GM19463 (cell line): Measurements from ENCODE around the gene EXOC3L4.

ENCODE experiments used
- ATAC-seq: cut with Tn5 transposase; IDR thresholded peaks from one replicate; pipeline ENCODE4 v1.9.1; 2021; ENCODE audit warnings: mild to moderate bottlenecking, moderate library complexity; ENCODE audit not compliant: unreplicated experiment

Gene EXOC3L4

DNA sequence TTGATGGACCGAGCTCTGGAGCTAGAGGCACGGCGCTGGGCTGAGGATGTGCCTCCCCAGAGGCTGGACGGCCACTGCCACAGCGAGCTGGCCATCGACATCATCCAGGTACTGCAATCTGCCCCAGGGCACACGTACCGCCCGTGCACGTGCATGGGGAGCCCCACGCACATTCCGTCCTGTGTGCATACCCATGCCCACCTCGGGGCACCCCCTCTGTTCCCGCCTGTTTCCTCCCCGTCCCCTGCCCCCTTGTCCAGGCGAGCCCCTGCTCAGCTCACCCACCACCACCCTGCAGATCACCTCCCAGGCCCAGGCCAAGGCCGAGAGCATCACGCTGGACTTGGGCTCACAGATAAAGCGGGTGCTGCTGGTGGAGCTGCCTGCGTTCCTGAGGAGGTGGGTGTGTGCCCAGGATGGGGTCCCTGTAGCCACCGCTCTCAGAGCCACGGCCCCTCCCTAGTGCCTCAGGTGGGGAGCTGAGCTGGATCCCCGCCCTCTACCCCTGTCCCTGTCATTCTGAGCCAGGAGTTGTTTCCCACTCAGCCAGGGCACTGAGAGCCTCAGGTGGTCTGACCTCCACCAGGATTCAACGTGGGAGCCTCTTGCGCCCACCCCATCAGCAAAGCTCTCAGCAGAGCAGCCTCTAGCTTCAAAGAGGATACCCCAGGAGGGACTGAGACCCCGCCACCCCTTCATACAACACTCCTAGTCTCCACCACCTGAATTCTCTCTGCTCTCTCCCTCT, 35.7 kb downstream of the EXOC3L4 start:
- no peak for ATAC-seq

DNA sequence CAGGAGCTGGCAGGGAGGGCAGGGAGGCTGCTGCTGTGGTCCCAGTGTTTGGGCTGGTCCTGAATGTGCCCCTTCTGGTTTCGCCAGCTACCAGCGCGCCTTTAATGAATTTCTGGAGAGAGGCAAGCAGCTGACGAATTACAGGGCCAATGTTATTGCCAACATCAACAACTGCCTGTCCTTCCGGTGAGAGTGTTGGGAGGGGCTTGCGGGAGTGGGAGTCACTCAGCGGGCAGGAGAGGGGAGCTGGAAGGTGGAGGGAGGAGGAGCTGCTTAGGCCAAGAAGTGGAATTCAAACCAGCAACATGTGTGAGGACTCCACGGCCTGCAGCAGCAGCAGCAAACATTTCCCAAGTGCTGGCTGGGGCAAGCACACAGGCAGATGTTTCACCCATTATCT, 36.4 kb downstream of the EXOC3L4 start:
- ATAC-seq, result no peak

DNA sequence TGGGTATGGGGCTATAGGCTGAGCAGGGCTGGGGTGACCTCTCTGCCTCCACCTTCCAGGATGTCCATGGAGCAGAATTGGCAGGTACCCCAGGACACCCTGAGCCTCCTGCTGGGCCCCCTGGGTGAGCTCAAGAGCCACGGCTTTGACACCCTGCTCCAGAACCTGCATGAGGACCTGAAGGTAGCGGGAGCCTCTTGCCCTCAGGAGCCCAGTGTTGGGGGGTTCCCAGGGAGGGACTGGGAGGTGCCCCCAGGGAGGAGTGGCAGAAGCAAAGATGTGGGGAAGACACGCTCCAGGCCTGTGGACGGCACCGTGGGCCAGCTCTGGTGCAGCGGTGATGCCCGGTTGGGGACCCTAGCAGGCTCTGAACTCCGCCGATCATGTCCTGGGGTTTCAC, 37.1 kb downstream of the EXOC3L4 start:
- no peak for ATAC-seq

DNA sequence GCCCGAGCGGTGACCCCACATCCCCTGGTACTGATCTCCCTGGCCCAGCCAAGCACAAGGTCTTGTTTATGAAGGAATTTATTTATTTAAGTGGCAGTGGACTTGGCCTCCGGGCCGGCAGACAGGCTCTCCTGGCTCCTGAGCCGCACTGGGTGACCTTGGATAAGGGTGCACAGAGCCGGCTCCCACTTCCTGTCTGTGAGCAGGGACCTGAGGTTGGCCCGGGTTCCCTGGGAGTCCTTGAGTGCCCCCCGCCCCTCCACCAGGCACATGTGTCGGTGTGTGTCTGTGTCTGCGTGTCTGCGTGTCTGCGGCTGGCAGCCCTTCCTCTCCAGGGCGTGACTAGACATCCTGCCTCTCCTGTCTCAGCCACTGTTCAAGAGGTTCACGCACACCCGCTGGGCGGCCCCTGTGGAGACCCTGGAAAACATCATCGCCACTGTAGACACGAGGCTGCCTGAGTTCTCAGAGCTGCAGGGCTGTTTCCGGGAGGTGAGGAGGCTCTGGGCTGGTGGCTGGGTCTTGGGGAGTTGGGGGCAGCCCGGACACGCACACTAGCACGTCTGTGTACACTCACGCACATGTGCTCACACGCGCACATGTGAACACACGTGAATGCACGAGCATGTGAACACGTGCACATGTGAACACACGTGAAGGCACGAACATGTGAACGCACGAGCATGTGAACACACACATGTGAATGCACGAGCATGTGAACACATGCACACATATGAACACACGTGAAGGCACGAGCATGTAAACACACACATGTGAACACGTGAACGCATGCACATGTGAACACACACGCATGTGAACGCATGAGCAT, 38.1 kb downstream of the EXOC3L4 start:
- no peak for ATAC-seq

DNA sequence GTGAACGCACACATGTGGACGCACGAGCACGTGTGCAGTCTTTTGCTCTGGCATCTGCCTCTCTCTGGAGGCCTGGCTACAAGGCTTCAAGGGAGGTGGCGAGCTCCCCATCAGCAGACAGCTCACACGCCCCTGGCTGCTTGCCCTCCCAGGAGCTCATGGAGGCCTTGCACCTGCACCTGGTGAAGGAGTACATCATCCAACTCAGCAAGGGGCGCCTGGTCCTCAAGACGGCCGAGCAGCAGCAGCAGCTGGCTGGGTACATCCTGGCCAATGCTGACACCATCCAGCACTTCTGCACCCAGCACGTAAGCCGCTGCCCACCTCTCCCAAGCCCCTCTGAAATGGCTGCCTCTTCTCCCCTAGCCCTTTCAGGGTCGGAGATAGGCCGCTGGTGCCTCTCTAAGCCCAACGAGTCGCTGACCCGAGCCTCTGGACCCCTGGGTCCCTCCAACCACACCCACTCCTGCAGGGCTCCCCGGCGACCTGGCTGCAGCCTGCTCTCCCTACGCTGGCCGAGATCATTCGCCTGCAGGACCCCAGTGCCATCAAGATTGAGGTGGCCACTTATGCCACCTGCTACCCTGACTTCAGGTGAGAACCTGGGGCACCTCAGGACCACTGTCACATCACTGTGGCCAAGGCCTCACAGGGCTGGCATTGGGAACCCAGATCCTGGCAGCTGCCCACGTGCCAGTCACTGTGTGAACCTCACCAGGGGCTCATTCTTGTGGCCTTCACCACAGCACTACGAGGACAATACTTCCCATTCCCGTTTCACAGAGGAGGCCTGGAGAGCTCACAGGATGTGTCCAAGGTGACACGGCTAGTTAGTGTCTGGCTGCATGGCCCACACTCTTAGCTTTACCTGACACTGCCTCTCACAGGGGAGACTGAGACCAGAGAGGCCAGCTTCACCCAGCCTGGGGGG, 39.0 kb downstream of the EXOC3L4 start:
- ATAC-seq, result no peak

DNA sequence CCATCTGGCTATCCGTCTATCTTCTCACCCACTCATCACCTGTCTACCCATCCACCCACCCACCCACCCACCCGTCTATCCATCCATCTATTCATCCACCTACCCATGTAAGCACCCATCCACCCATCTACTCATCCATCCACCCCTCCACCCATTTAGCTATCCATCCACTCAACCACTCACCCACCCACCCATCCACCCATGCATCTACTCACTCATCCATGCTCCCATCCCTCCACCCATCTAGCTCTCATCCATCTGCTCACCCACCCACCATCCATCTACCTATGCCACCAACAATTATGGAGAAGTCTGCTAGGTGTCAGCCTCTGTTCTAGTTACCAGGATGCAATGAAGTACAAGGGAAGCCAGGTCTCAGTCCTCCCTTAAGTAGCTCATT, 39.9 kb downstream of the EXOC3L4 start:
- no peak for ATAC-seq

DNA sequence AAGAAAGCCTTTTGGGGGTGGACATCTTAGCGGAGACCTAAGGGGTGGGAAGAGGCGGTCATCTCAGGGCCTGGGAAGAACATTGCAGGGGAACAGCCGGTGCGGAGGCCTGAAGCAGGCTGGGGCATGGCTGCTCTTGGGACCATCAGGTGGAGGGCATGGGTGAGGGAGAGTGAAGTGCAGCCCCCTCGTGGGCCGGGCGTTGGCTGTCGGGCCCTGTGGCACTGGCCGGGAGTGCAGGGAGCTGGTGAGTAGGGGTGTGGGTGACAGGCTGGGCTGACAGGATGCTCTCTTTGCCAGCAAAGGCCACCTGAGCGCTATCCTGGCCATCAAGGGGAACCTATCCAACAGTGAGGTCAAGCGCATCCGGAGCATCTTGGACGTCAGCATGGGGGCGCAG, 40.4 kb downstream of the EXOC3L4 start:
- no peak for ATAC-seq

DNA sequence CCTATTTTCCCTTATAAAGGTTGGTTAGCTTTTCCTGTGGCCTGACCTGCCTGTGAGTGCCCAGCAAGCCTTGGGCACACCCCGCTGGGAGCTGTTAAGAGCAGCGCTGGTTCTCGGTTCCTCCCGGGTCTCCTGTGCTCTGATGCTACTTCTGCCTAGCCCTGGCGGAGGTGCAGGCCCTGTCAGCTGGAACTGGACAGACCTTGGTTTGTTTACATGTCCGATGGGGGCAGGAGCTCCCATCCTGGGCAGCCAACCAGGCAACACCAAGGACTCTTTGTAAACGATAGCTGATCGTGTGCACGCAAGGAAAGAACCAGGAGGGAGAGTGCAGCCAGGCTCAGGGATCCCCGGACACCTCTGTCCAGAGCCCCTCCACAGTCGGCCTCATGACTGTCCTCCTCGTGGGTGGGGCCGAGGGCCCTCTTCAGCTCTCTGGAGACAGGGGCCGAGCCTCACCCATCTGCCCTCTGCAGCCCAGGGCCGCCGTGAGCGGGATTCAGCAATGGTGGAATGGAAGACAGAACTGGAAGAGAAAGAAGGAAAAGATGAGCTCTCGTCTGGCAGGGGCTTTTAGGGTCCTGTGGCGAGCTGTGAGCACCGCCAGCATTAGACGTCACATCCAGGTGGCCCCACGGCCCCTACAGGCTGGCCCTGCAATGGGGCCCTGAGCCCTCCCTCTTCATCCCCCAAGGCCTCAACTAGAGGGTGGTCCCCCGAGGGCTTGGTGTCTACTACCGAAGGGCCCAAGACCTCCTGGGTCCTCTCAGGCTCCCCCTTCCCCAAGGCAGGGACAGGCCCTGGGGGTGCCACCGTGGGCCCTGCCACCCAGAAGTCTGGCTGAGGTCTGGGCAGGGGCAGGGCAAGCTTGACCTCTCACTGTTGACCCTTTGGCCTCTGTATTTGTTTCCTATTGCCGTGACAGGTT, 41.1 kb downstream of the EXOC3L4 start:
- no peak for ATAC-seq

DNA sequence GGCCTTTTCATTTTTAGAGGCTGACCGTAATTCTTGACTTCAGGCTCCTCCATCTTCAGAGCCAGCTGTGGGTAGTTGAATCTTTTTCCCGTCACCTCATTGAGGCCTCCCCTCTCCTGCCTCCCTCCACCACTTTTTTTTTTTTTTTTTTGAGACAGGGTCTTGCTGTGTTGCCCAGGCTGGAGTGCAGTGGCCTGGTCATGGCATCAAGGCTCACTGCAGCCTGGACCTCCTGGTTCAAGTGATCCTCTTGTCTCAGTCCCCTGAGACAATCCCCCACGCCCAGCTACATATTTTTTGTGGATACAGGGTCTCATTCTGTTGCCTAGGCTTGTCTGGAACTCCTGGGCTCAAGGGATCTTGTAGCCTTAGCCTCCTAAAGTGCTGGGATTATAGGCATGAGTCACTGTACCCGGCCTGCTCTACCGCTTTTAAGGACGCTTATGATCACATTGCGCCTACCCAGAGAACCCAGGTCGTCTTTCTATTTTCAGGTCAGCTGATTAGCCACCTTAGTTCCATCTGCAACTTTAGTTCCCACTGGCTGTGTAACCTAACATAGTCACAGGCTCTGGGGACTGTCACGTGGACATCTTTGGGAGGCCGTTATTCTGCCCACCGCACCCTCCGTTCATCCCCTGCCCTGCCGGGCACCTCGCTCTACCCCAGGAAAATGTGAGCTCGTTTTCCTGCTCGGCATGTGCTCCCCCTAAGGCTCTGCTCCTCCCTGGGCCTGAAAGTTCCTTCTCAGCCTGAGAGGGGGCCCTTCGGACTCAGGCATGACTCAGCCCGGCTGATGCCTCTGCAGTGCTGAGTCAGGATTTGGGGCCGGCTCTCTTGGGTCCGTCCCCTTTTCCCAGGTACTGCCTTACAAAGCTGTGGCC, 42.1 kb downstream of the EXOC3L4 start:
- ATAC-seq, result no peak

DNA sequence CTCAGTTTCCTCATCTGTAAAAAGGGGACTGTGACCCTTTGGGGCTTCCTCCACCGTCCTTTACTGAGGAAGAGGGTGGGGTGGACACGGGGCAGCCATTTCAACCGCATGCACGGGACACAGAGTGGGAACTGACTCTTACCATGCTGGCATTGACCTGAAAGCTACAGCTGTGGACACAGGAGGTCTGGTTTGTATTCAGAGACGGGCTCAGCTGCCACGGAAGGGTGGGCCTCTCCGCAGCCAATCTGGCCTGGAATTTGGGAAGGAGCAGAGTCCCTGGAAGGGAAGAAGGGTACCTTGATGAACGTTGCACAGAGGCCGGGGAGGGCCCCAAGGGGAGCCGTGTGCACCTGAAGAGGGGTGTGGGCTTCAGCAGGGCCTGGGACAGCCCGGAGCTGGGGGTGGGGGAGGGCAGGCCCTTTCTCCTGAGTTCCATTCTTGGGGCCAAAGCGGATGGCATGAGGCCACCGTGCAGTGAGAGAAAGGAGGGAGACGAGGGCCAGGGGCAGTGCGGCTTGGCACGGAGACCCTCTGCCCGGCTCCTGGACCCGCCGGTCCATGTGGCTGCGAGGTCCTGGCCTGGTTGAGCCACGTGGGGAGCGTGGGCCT, 43.3 kb downstream of the EXOC3L4 start:
- ATAC-seq, result no peak

DNA sequence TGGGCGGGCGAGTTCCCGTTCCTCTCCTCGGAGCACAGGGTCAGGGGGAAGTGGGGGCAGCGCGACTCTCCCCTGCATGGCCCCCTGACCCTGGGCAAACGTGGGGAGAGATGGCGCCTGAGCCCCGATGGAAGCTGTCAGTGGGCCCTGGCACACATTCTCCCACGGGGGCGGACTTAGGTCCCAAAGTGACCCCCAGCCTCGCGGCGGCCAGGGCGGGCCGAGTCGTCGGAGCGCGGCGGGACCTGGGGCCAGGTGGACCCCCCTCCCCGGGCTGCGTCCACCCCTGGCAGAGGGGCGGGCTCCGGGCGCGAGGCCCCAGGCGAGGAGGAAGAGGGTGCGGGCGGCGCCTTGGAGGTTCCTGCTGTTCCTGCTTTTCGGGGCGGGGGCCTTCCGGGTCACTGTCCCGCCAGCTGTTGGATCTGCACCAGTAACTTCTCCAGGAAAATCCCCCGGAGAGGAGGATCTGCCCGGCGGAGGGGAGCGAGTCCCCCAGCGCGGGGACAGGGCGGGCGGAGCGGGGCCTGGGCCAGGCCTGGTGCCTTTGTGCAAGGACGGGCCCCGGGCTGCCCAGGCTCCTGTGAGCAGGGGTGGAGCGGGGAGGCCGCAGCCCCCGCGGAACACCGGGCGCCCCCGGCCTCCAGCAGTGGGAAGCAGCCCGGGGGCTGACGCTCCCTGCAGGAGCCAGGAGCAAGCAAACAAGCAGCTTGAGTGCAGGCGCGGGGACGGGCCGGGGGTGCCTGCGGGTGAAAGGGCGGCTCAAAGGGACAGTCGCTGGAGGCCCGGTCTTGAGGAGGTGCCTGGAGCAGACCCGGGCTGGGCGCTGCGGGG, 44.0 kb downstream of the EXOC3L4 start:
- ATAC-seq, result no peak

DNA sequence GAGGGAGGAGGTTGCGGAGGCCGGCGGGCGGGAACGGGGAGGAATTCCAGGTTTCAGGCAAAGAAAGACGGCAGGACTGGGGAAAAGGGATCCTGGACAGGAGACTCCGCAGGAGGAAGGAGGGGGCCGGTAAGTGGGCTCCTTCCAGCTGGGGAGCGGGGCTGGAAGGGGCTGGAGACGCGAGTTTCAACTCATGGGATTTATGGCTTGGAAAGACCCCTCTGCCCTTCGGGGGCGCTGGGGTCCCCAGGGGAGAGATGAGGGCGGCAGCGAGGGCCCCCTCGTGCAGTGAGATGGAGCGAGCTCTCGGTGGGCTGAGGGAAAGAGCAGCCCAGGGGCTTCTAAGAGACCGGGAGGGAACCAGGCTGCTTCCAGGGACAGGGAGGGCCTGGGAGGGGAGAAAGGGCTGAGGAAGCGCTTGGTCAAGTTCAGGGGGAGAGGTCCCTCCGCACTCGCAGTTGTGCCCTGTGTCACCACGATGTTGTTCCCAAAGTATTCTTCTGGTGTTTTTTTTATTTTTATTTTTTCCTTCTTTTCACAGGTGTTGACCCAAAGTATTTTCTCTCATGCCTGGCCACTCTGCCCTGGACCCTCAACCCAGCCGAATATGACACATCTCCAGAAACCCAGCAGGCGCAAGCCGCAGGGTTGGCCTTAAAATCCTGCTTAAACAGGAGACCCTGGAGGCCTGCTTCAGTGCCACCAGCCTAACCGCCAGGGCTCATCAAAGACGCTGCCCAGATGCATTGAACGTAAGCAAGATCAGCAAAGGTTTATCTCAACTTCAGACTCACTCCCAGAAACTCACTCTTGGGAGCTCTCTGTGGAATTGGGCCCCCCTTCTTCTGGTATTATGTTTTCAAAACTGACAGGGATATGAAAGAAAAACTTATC, 44.9 kb downstream of the EXOC3L4 start:
- no peak for ATAC-seq

DNA sequence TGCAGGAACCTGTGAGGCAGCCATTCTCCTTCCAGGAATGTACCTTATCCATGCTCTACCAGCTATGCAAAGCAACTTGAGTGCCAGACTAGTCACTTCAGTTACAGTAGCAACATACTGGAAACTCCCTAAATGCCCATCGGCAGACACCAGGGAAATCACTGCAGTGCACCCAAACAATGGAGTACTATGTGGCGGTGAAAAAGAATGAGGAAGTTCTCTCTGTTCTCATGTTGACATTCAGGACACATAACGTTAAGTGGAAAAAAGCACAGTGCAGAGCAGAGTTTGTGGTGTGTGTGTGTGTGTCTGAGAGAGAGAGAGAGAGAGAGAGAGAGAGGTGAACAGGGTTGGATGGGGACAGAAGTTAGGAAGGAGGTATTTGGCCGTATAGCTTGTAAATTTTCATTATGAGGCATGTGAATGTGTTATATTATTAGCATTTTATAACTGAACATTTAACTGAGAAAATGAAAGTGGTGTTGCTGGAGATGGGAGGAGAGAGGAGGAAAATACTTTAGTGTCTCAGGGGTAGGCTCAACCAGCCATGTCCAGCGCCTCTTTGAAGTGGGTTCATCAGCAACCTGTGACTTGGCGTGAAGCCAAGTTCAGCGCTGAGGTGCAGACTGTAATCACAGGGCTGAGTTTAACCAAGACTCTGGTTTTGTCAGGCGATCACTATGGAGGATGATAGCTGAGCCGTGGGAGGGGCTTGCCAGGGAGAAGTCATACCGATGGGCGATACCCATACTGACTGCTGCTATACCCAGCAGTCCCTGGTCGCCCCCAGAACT, 46.0 kb downstream of the EXOC3L4 start:
- ATAC-seq, result peak; percentile 70

DNA sequence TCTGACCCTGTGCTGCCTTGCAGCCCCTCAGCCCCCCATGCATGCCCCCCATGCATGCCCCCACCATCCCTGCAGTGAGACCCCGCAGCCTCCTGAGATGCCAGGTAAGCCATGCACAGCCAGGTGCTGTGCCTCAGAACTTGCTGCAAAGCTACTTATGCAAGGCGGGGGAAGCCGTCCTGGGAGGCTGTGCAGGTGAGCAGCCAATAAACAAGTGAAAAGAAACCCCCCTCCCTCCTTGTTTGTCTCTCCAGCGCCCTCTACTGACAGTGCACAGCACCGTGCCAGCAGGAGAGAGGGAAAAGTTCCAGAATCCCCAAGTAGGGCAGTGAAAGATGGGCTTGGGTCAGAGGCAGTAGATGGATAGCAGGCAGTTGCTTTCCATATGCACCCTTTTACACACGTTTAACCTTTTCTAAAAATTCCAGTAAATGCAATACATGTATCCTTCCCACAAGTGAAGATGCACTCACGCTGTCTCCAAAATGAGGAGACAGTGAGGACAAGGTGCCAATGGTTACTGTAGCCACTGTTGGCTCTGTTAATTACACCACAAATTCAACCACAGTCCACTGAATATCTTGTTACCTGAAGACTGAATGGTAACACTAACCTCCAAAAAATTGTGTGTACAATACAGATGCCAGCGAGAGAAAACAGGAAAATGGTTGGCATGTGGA, 46.7 kb downstream of the EXOC3L4 start:
- ATAC-seq, result peak; percentile 26

DNA sequence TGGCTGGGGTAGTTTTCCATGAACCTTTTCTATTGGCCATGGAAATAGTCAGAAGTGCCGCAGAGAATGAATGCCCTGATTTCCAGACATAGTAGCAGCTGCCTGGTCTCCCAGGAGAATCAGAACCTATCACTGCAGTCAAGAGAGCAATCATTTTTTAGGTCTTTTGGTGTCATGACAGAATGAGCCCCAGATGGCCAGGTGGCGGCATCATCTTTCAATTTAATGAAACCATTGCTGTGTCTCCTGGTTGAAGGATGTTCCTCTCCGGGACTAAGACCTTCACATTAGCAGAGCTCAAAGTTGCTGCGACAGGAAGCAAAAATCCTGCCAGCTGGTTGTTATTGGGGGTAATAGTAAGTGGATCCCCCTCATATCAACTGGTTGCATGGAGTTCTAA, 47.5 kb downstream of the EXOC3L4 start:
- no peak for ATAC-seq
